OCI-LY3 (cell line): Measurements from ENCODE around the gene MRPL52.

ENCODE experiments used
- CTCF ChIP-seq: fragments of 200-600, 300-600 bp; sonication (generic); IDR thresholded peaks from 2 replicates; pipeline ENCODE4 v1.5.1; 2014; ENCODE audit warnings: antibody characterized with exemption, low read length, low read depth
- EZH2phosphoT487 ChIP-seq: fragments of 200-600 bp; shearing (Covaris generic); IDR thresholded peaks from 2 replicates; pipeline ENCODE4 v1.6.1; 2018; ENCODE audit warnings: antibody characterized with exemption, mixed run types, low read depth

- TF ChIP-seq EZH2phosphoT487 = no peak
- no peak for TF ChIP-seq CTCF
These were observed 41.1 kb downstream of the MRPL52 start for GRCh38 chr14:22870811-22871223.
